K562 (cell line): Measurements from ENCODE around the gene PTPN18. TPM values are rescaled to one million over a fixed set of nuclear protein-coding genes. Genes with fewer than 3 reads are reported as not detected.

Source experiments
- BCOR ChIP-seq: fragments of 450-650 bp; IDR thresholded peaks from 2 replicates; pipeline ENCODE4 v1.6.1; 2016
- ETV6 ChIP-seq, 3 experiments: fragments of 150-350 bp in 1 of 3; sonication (generic) in 1 of 3; formaldehyde crosslinking in 1 of 3; IDR thresholded peaks; 2 replicates each; pipeline versions ENCODE4 v1.6.1 to v1.8.0; 2014 to 2022; ENCODE audit warnings: borderline replicate concordance in 2 of 3, low read depth in 2 of 3, antibody characterized with exemption in 1 of 3, low read length in 1 of 3, mild to moderate bottlenecking in 1 of 3, missing genetic modification reagents in 1 of 3
- EWSR1 ChIP-seq: fragments of 450-650 bp; IDR thresholded peaks from 2 replicates; pipeline ENCODE4 v1.6.1; 2018; ENCODE audit warnings: borderline replicate concordance, mild to moderate bottlenecking, low read depth, moderate library complexity; ENCODE audit not compliant: partially characterized antibody
- GATAD2B ChIP-seq: fragments of 450-650 bp; IDR thresholded peaks from 2 replicates; pipeline ENCODE4 v1.6.1; 2017; ENCODE audit warnings: mild to moderate bottlenecking, borderline replicate concordance
- HDAC8 ChIP-seq: fragments of 450-650 bp; IDR thresholded peaks from 2 replicates; pipeline ENCODE4 v1.6.1; 2016; ENCODE audit warnings: mild to moderate bottlenecking, missing genetic modification characterization, moderate library complexity, missing compliant biosample characterization
- NCOR1 ChIP-seq: fragments of 450-650 bp; IDR thresholded peaks from 2 replicates; pipeline ENCODE4 v1.6.1; 2016; ENCODE audit warnings: mild to moderate bottlenecking, moderate library complexity
- NFIC ChIP-seq: fragments of 450-650 bp; IDR thresholded peaks from 2 replicates; pipeline ENCODE4 v1.6.1; 2017; ENCODE audit warnings: mild to moderate bottlenecking, inconsistent platforms
- POLR2H ChIP-seq: IDR thresholded peaks from 2 replicates; pipeline ENCODE4 v1.6.1; 2016; ENCODE audit warnings: missing genetic modification characterization, low read depth, mild to moderate bottlenecking, control low read depth, missing compliant biosample characterization, moderate library complexity
- PRDM10 ChIP-seq: fragments of 450-650 bp; IDR thresholded peaks from 2 replicates; pipeline ENCODE4 v1.6.1; 2018; ENCODE audit not compliant: partially characterized antibody
- RBM14 ChIP-seq: fragments of 200-400 bp; formaldehyde crosslinking; IDR thresholded peaks from 2 replicates; pipeline ENCODE4 v1.6.1; 2018; ENCODE audit warnings: low read depth, mild to moderate bottlenecking, low read length, moderate library complexity, borderline replicate concordance; ENCODE audit not compliant: insufficient read depth
- SUPT5H ChIP-seq: fragments of 450-650 bp; IDR thresholded peaks from 2 replicates; pipeline ENCODE4 v1.6.1; 2016
- TOE1 ChIP-seq, 2 experiments: fragments of 450-650 bp in 1 of 2; sonication (generic) in 1 of 2; formaldehyde crosslinking in 1 of 2; IDR thresholded peaks; 2 replicates each; pipeline versions ENCODE4 v1.7.1 to v1.8.0; 2016 to 2022; ENCODE audit warnings: borderline replicate concordance in 2 of 2, mild to moderate bottlenecking in 2 of 2, antibody characterized with exemption in 1 of 2, inconsistent platforms in 1 of 2, low read depth in 1 of 2, missing genetic modification reagents in 1 of 2, moderate library complexity in 1 of 2
- TRIM24 ChIP-seq, 2 experiments: fragments of 450-650 bp; IDR thresholded peaks; 2 replicates each; pipeline ENCODE4 v1.6.1; 2016
- TRIM28 ChIP-seq: fragments of 450-650 bp; IDR thresholded peaks from 2 replicates; pipeline ENCODE4 v1.6.1; 2017
- ZNF146 ChIP-seq: IDR thresholded peaks from one replicate; pipeline ENCODE4 v1.6.1; 2018; ENCODE audit warnings: missing compliant biosample characterization; ENCODE audit not compliant: unreplicated experiment
- ZNF175 ChIP-seq: fragments of 200-800 bp; sonication (Bioruptor generic); IDR thresholded peaks from 2 replicates; pipeline ENCODE4 v1.6.1; 2016; ENCODE audit warnings: low read depth, mild to moderate bottlenecking, missing genetic modification characterization, missing compliant biosample characterization
- ZNF384 ChIP-seq: IDR thresholded peaks from 2 replicates; pipeline ENCODE4 v1.6.1; 2012; ENCODE audit warnings: low read depth, low read length, improper control_type of control experiment
- polyA plus RNA-seq, 8 experiments: library from polyadenylated mRNA; depleted of rRNA in 4 of 8; stranded (reverse) in 5 of 8; unstranded in 3 of 8; fragments of >200 nt; fragmentation: Nextera tagmentation in 2 of 8; fragmentation: Illumina TruSeq in 1 of 8; extraction: Ambion mirVana in 2 of 8; extraction: Trizol in 1 of 8; gene quantifications; 2 replicates each; pipeline versions ENCODE4 v1.2.1 to v1.2.3, GENCODE V29; 2011 to 2014; ENCODE audit warnings: inconsistent platforms in 1 of 8, missing spikeins in 1 of 8
- total RNA-seq, 7 experiments: library from RNA; depleted of rRNA in 6 of 7; stranded (reverse); fragments of >200 nt in 6 of 7; fragmentation: Illumina TruSeq in 2 of 7; extraction: Trizol in 2 of 7; gene quantifications; 2 replicates each; pipeline versions ENCODE4 v1.2.1 to v1.2.3, GENCODE V29; 2011 to 2021; ENCODE audit warnings: low replicate concordance in 1 of 7
- TF ChIP-seq, protein P1 (sequence below): fragments of 450-650 bp; IDR thresholded peaks from 2 replicates; pipeline ENCODE4 v1.7.0; 2016; ENCODE audit warnings: borderline replicate concordance
- TF ChIP-seq, protein P2 (sequence below): fragments of 250-450 bp; sonication (Bioruptor Pico); IDR thresholded peaks from 2 replicates; pipeline ENCODE4 v1.5.0; 2020; ENCODE audit warnings: mild to moderate bottlenecking, borderline replicate concordance

Gene PTPN18
- total and polyA plus RNA-seq, 9 of the 15 experiments (the other 6 are each of a cell fraction or from before 2014, with no cell fraction given), result 11.6 to 90.7 (median 49.6) TPM

GRCh38 chr2:130339885-130340745, 15.7 kb upstream of the PTPN18 start (continued):
- TF ChIP-seq, protein P1, sequence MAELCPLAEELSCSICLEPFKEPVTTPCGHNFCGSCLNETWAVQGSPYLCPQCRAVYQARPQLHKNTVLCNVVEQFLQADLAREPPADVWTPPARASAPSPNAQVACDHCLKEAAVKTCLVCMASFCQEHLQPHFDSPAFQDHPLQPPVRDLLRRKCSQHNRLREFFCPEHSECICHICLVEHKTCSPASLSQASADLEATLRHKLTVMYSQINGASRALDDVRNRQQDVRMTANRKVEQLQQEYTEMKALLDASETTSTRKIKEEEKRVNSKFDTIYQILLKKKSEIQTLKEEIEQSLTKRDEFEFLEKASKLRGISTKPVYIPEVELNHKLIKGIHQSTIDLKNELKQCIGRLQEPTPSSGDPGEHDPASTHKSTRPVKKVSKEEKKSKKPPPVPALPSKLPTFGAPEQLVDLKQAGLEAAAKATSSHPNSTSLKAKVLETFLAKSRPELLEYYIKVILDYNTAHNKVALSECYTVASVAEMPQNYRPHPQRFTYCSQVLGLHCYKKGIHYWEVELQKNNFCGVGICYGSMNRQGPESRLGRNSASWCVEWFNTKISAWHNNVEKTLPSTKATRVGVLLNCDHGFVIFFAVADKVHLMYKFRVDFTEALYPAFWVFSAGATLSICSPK, result no peak
- TF ChIP-seq TRIM24 (IDR thresholded peaks at IDR 0.05) (peak; percentile 73 to 82; a peak in 3 of 4 replicates), POLR2H (tag) (peak; percentile 76), PRDM10 (peak; percentile 41), HDAC8 (tag) (no peak), ZNF175 (CRISPR knock-in tag) (peak; percentile 62; the same call in 1 of the 2 replicates), EWSR1 (no peak), BCOR (peak; percentile 28; the same call in 1 of the 2 replicates), ZNF146 (CRISPR knock-in tag) (no peak), SUPT5H (0 out of 2 replicates have a peak, but pooled peaks have one; percentile 56), NFIC (peak; percentile 44), RBM14 (no peak), TOE1 (IDR thresholded peaks at IDR 0.05; ENCODE audit: borderline replicate concordance) (peak; percentile 64; the same call in 1 of the 2 replicates), TOE1 (CRISPR knock-in tag; IDR thresholded peaks at IDR 0.05; ENCODE audit: borderline replicate concordance, low read depth) (no peak), ZNF384 (no peak), ETV6 (IDR thresholded peaks at IDR 0.05; ENCODE audit: borderline replicate concordance in 1 of 2, low read depth in 2 of 2, low read length in 1 of 2) (no peak), ETV6 (CRISPR knock-in tag; IDR thresholded peaks at IDR 0.05; ENCODE audit: borderline replicate concordance) (no peak), GATAD2B (no peak), TRIM28 (no peak), NCOR1 (peak; percentile 67)
- TF ChIP-seq, protein P2, sequence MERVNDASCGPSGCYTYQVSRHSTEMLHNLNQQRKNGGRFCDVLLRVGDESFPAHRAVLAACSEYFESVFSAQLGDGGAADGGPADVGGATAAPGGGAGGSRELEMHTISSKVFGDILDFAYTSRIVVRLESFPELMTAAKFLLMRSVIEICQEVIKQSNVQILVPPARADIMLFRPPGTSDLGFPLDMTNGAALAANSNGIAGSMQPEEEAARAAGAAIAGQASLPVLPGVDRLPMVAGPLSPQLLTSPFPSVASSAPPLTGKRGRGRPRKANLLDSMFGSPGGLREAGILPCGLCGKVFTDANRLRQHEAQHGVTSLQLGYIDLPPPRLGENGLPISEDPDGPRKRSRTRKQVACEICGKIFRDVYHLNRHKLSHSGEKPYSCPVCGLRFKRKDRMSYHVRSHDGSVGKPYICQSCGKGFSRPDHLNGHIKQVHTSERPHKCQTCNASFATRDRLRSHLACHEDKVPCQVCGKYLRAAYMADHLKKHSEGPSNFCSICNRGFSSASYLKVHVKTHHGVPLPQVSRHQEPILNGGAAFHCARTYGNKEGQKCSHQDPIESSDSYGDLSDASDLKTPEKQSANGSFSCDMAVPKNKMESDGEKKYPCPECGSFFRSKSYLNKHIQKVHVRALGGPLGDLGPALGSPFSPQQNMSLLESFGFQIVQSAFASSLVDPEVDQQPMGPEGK (CRISPR knock-in tag), result no peak
